Vein endothelial cell (primary cell): Measurements from ENCODE around the gene NAA30. TPM values are rescaled to one million over a fixed set of nuclear protein-coding genes. Genes with fewer than 3 reads are reported as not detected.

ENCODE experiments used
- total RNA-seq: library from RNA; depleted of rRNA; stranded (reverse); fragments of >200 nt; gene quantifications from 2 replicates; pipeline ENCODE4 v1.2.3, GENCODE V29; 2012

Gene NAA30
- 22.2 and 33.3 TPM in 2 replicates for total RNA-seq

GRCh38 chr14:57390037-57390805 is at the start of gene NAA30:
Gene NAA30 (plus strand): TSS chr14:57390586. CDS start chr14:57390958, 372 bp downstream.

Other genes with a start within 250 kb of the NAA30 start
- 69.2 and 111 TPM in 2 replicates for gene EXOC5, start 121.7 kb upstream of the NAA30 start, total RNA-seq
- gene AP5M1, start 121.6 kb upstream of the NAA30 start, total RNA-seq, result 18.3 and 38.9 TPM in 2 replicates
- gene CCDC198, start 103.3 kb downstream of the NAA30 start, total RNA-seq, result not detected in 2 replicates